CD1c-positive myeloid dendritic cell (primary cell): ENCODE measurements around the gene AGXT2.

Experiments
- DNase-seq: peaks from one replicate; pipeline ENCODE4 v3.0.0-alpha.2; 2016; ENCODE audit errors: extremely low spot score

Gene AGXT2

GRCh38 chr5:35016174-35017051 lies 31.3 kb downstream of the AGXT2 start:
- no peak for DNase-seq

- no peak for DNase-seq
Observed at GRCh38 chr5:35015063-35015462, 32.7 kb downstream of the AGXT2 start.

GRCh38 chr5:35012796-35013195 lies 35.0 kb downstream of the AGXT2 start:
- no peak for DNase-seq

- DNase-seq: no peak
Observed at GRCh38 chr5:35012365-35012764, 35.4 kb downstream of the AGXT2 start.

- no peak for DNase-seq
Observed at GRCh38 chr5:35010676-35011075, 37.1 kb downstream of the AGXT2 start.

- DNase-seq: no peak
Observed at GRCh38 chr5:35009657-35010056, 38.1 kb downstream of the AGXT2 start.

GRCh38 chr5:35009019-35009418 lies 38.7 kb downstream of the AGXT2 start:
- no peak for DNase-seq

- no peak for DNase-seq
Observed at GRCh38 chr5:35004771-35005170, 43.0 kb downstream of the AGXT2 start.

GRCh38 chr5:35004200-35004599 lies 43.5 kb downstream of the AGXT2 start:
- DNase-seq: no peak

- peak; percentile 52 for DNase-seq
Observed at GRCh38 chr5:35003018-35003957, 44.5 kb downstream of the AGXT2 start.

GRCh38 chr5:35002459-35002858 lies 45.3 kb downstream of the AGXT2 start:
- no peak for DNase-seq

GRCh38 chr5:35001842-35002241 lies 45.9 kb downstream of the AGXT2 start:
- DNase-seq: no peak

GRCh38 chr5:34998058-34998789 lies 49.5 kb downstream of the AGXT2 start:
- no peak for DNase-seq

GRCh38 chr5:34996261-34996660 lies 51.5 kb downstream of the AGXT2 start:
- no peak for DNase-seq

GRCh38 chr5:34993951-34994350 lies 53.8 kb downstream of the AGXT2 start:
- DNase-seq: no peak

- no peak for DNase-seq
Observed at GRCh38 chr5:34991486-34992238, 56.1 kb downstream of the AGXT2 start.

GRCh38 chr5:34986965-34987364 lies 60.8 kb downstream of the AGXT2 start:
- no peak for DNase-seq

GRCh38 chr5:34982823-34983222 lies 64.9 kb downstream of the AGXT2 start:
- no peak for DNase-seq

- DNase-seq: no peak
Observed at GRCh38 chr5:34978681-34979080, 69.1 kb downstream of the AGXT2 start.

GRCh38 chr5:34977934-34978613 lies 69.7 kb downstream of the AGXT2 start:
- no peak for DNase-seq

GRCh38 chr5:34976347-34976746 lies 71.4 kb downstream of the AGXT2 start:
- no peak for DNase-seq
